Stimulated activated CD4-positive, alpha-beta T cell treated with anti-CD3 and anti-CD28 coated beads, Interleukin-4, amount 100 ng/mL, for 1 hour (primary cell): ENCODE results near the gene FGD2.
"Not testable (repeated sequence)": the region's sequence is repeated elsewhere in the genome, so short reads cannot be mapped to it uniquely, and the experiment has no call there.

ENCODE experiments used
- DNase-seq: peaks from one replicate; pipeline ENCODE4 v3.0.0-alpha.2; 2020

The FGD2 gene

DNA sequence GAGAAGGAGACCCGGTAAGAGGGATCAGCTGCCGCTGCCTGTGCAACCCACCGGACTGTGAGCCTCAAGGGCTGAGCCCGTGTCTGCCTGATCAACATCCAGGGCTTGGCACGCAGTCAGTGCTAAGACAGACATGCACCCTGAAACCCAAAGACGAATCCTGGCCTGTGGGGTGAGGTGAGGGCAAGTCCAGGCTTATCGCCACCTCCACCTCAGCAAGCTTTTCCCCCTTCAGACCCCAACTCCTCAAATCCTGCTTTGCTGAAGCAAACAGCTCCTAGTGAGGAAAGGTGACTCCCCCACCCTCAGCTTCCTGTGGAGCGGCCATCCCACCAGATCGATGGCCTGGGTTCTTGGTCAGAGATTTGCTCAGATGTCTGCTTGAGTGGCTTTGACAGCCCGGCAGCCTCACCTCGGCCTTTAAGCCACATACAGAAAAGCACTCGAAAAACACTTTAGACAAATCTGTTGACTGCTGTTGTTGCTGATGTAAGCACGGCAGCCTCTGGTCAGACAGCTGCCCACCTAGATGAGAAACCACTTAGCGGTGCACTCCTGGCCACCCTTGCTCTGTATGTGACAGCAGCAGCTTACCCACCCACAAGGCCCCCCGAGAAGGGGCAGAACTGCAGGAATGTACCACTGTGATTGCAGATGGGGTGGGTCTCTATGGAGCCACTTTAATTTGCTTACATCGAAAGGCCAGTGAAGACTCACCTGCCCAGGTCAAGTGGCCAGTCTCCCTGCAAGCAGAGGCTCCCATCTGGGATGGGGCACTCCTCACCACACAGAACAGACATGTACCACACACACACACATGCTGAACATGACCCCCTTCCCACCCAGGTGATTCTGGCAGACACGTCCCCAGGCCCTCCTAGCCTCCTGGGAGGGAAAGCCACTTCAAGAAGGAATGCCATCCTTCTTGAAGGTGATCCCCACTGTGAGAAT lies 34.3 kb upstream of the FGD2 start:
- DNase-seq, result no peak

DNA sequence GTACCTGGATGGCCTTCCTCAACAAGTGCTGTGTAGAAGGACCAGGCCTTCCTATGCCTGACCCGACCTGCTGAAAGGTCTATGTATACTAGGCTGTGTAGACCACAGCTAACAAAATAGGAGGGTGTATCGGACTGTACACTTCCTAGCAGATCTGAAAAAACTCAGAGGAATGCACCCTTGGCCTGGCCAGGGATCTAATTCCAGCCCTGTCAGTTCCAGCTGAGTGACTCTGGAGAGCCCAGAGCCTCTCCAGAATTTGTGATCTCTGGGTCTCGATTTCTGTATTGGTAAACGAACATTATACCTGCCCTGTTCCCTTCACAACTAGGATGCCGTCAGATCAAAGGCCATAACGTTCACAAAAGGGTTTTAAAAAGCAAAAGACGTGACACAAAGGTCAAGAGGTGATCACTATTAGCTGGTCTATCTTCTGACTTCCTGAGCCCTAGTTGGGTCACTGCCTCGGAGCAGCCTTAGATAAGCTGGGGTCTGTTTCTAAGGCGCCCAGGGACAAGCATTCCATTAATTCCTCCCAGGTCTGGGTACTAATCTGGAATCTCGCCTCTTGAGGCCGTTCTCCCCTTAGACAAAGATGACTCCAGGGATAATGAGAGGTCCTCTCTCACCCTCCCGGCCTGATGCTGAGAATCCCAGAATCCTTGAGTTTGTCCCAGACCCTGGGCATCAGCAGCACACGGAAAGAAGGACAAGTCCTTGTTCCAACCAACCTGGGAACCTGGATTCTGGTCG lies 33.4 kb upstream of the FGD2 start:
- no peak for DNase-seq

DNA sequence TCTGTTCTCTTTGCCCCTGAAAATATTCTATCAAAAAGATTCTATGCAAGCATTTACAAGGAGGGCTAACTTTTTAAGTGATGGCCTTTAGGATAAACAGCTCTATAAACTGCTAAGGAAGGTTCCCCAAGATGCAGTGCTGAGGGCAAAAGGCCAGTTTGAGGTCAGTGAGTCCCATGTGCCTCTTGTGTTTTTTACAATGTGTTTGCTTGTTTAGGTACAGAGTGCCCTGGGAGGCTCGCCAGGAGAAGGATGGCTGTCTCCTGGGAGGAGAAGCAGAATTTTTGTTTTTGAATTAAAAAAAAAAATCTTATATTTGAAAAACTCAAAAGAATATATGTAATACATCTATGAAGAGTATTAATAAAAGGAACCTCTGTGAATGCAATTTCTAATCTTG lies 32.3 kb upstream of the FGD2 start:
- no peak for DNase-seq

GRCh38 chr6:36973647-36974046 lies 31.8 kb upstream of the FGD2 start:
- DNase-seq, result no peak

DNA sequence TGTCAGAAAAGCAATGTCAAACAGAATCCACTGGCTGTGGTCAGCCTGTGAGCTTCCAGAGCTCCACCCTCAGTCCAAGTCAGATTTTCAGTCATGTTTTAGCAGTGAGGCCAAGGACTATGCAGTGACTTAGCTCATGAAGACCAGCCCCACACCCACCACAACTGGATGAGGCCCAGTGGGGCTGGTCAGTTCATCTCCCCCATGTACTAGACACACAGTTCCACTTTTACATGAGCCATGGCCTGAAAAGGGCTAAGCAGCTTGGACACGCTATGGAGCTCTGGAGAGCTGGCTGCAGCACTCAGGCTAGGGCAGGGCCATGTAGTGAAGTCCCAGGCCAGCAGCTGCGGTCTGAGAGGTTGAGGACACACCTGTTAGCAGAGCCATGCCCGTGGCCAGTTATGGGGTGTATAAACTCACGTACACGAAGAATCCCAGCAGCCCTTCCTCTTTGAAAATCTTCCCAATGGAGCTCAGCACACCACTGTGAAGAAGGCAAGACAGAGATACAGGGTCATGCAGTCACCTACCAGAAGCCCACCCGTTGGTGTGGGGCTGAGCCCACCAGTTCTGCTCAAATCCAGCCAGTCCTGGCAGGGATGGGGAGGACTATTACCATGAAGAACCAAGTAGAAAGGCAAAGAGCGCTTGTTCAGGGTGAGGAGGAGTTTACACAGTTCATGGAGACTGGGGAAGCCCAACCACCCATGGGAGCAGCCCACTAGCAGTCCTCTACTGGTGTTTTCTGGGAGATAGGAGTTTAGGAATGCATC lies 30.0 kb upstream of the FGD2 start:
- DNase-seq, result no peak

- no peak for DNase-seq
These were observed 29.5 kb upstream of the FGD2 start for GRCh38 chr6:36976007-36976264.

DNA sequence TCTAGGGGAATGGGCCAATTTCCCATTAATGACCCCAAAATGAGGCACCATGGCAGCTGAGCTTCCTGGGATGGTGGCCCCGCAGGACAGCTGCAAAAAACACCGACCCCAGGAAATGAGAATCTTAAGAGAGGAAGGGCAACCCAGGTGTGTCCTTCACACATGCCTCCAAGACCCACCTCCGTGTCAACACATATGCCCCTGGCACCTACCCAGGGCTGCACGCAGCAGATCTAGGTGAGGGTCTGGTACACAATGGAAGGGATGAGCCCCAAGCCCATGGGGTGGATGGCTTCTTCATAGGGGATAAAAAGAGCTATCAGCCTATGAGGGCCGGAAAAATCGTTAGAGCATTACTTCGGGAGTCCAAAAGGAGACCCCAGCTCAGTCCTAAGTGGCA lies 28.9 kb upstream of the FGD2 start:
- DNase-seq, result no peak

DNA sequence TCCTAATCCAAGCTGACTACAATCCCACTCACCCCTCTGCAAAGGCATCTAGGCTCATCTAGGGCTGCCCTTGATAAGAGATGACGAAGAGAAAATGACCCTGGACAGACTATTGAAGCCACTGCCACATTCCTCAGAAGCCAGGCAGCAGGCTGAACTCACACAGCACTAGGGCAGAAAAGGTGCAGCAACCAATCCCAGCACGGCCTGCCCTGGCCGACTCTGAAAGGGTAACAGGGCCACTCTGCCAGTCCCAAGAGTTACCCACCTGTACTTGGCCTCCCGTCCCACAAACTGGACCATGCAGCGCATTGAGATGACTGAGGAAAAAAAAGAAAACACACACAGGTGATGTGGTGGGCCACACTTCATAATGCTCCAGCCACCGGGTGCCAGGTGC lies 28.5 kb upstream of the FGD2 start:
- no peak for DNase-seq

GRCh38 chr6:36977470-36977941 lies 27.9 kb upstream of the FGD2 start:
- no peak for DNase-seq

DNA sequence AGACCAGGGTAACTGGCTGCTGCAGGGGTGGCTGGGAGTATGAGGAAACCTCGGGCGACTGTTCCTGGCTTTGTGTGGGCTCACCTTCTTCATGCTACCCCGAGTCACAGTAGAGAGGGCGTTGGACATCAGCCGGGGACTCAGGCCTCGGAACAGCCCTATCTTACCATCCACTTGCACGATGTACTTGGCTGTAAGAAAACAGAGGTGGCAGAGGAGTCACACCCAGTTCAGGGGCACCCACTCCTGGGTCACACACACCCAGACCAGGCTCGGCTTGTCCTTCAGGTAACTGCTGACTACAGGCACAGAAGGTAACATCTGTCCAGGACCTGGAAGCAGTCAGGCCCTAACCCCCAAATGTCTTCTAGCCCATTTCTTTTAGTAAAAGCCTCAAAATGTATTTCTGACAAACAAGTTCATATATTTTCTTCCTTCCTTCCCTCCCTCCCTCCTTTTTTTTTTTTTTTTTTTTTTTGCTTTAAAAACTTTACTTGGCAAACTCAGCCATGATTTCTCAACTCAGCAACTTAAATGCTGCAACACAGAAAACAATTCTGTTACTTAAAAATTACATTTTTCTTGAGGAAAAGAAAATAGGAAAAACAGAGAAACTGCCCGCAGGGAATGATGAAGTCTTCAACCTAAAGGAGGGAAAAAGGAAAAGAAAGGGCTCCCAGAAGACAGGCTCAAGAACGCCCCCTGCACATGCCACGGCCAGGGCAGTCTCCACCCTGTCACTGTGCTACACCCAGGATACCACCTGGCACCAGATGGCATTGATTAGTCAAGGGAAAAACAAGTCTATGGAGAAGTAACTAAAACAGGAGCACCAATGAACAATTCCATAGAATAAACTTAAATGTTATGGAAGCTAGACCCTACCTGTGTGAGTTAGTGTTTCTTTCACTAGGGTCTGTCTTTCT lies 26.8 kb upstream of the FGD2 start:
- no peak for DNase-seq

- DNase-seq, result peak; percentile 25
These were observed 26.1 kb upstream of the FGD2 start for GRCh38 chr6:36979347-36979742.

- no peak for DNase-seq
These were observed 25.3 kb upstream of the FGD2 start for GRCh38 chr6:36980129-36980528.

GRCh38 chr6:36980876-36981619 lies 24.4 kb upstream of the FGD2 start:
- DNase-seq, result no peak

DNA sequence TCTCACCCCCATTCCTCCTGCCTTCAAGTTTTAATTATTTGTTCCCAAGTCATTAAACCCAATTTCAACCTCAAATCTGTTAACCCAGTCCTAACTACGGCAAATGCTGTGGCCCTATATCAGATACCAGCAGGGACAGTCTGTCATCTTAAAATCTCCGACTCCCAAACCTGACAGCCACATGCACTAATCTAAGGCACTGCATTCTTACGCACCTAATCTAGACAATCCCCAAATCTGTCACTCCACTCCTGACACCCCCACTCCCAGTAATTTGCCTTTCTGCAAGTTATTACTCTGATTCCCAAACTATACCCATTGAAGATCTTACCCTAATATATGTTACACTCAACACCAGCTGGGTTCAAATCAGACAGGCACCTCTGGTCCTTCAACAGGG lies 21.9 kb upstream of the FGD2 start:
- no peak for DNase-seq

GRCh38 chr6:36984581-36985416 lies 20.7 kb upstream of the FGD2 start:
- peak; percentile 50 for DNase-seq

DNA sequence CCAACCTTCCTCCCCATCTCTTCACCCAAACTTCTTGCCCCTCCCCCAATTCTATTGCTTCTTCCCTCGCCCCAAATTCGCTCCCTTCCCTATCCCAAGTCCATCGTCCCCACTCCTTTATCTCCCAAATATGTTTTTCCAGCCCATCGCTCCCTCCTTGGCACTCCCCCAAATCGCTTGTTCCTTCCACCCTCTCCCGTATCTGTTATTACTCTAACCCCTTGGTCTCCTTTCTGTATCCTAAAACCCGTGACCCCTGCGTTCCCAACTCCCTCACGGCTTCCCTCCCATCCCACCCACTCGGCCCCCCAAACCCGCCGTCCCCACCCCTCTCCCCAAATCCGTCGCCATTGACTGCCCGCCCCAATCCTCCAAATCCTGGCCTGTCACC lies 20.0 kb upstream of the FGD2 start:
- no peak for DNase-seq

DNA sequence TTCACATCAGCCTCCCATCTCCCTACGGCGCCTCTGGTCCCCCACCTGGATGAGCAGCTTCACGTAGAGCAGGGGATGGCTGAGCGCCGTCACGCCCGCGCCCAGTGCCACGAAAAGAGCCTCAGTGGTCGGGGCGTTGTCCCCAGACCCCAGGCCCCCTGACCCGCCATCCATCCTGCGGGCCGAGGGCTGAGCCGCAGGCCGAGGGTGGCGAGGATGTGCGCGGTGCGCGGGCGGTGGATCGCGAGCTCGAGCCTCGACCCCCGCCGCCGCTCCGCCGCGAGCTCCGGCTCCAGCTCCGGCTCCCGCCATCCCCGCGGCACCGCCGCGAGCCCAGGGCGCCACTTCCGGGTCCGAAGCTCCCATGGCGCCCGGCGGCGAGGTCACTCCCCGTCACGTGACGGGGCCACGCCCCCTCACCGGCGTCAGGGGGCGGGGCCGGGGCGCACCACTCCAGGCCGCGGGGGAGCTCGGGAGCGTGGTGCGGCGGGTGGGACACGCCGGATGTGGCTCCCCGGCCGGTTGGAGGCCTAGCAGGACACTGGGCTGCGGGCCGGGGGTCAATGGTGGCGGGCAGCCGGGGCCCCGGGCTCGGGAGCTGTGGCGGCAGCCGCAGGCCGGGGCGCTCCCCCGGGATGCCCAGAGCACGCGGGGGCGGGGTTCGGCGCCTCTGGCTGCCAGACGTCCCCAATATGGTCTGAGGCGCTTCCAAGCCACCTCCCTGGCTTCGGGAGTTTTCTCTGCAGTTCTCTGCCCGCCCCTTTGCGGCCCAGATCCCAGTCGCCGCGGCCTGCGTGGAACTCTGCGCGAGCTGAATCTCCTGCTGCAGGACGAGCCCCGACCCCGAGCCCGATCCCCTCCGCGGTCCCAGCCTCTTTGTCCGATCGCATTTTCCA lies 19.4 kb upstream of the FGD2 start, which contains the start of gene MTCH1:
Gene MTCH1, minus strand, starts transcription at position 389 of the 896 bp plus-strand sequence. Its CDS starts 23 bp downstream, at position 366.
- DNase-seq, result peak; percentile 86

GRCh38 chr6:36986704-36987047 lies 18.8 kb upstream of the FGD2 start:
- no peak for DNase-seq

GRCh38 chr6:36989264-36989663 lies 16.2 kb upstream of the FGD2 start:
- DNase-seq, result no peak

GRCh38 chr6:36990401-36990800 lies 15.1 kb upstream of the FGD2 start:
- not testable (repeated sequence) for DNase-seq
